IPS-18c (cell line): ENCODE data around the gene SPOP.

ENCODE experiments used
- H3K4me3 ChIP-seq: 2 replicates; pipeline ENCODE4 v1.7.0; 2013; ENCODE audit warnings: low read depth, mild to moderate bottlenecking, low read length, moderate library complexity; ENCODE audit not compliant: insufficient read depth
- H3K9me3 ChIP-seq: one replicate; pipeline ENCODE4 v1.6.1; 2013; ENCODE audit warnings: mild to moderate bottlenecking, low read length, moderate library complexity; ENCODE audit not compliant: control insufficient read depth, insufficient read depth

Gene SPOP

GRCh38 chr17:49700960-49701359, 23.1 kb upstream of the SPOP start:
- H3K4me3 ChIP-seq: no peak overlapping the region
- H3K9me3 ChIP-seq: no peaks in the 10 kb centered on the region

DNA sequence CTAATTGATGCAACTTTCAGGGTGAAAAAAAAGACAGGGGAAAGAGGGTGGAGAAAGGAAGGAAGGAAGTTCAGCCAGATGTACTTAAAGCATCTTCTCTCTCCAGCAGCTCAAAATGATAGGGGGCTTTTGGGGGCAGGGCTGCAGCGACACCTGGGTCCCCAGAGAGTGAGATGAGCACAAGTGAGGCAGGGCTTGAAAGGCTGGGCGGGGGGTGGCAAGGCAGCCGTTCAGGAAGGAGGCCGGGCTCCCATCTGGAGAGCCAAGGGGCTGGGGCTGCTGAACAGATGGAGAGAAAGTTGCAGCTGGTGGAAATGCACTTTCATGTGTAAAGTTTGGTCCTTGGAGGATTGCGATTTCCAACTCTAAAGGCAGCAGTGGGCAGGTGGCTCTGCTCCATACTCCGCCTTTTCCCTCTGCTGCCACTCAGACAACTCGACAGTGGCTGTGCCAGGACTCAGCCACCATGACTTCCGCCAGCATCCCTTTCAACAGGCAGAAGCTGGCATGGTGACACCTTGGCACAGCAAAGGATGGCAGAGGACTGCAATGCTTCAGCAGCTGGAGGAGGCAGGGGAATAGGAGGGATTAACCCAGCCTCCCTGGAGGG, 22.2 kb upstream of the SPOP start:
- Histone ChIP-seq H3K4me3 (no peak overlapping the region), H3K9me3 (no peaks in the 10 kb centered on the region)

GRCh38 chr17:49698005-49698404, 20.1 kb upstream of the SPOP start:
- no peak overlapping the region for H3K4me3 ChIP-seq
- no peaks in the 10 kb centered on the region for H3K9me3 ChIP-seq

DNA sequence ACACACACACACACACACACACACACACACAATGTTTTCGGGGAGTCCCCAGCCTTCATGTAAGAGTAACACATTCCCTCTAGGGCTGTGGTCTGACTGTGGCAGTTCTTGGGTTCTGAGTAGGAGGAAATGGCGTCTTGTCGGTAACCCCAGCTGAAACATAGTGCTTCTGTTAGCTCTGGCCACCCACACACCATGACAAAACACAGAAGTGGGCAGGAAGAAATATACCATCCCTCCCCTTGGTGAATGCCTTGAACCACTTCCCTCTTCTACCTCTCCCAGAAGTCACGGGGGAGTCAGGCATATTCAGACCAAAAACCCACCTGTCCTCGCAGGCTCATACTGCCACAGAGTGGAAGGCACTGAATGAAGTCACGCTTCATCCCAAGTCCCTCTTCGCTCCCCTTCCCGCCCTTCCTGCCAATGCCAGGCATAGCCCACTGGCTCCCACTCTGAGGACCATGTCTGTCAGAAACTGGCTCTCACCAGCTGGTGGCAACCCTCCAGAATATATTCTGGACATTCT, 18.4 kb upstream of the SPOP start:
- Histone ChIP-seq H3K9me3 (no peaks in the 10 kb centered on the region), H3K4me3 (no peak overlapping the region)

GRCh38 chr17:49695698-49696232, 17.9 kb upstream of the SPOP start:
- Histone ChIP-seq H3K4me3 (no peak overlapping the region), H3K9me3 (no peaks in the 10 kb centered on the region)

DNA sequence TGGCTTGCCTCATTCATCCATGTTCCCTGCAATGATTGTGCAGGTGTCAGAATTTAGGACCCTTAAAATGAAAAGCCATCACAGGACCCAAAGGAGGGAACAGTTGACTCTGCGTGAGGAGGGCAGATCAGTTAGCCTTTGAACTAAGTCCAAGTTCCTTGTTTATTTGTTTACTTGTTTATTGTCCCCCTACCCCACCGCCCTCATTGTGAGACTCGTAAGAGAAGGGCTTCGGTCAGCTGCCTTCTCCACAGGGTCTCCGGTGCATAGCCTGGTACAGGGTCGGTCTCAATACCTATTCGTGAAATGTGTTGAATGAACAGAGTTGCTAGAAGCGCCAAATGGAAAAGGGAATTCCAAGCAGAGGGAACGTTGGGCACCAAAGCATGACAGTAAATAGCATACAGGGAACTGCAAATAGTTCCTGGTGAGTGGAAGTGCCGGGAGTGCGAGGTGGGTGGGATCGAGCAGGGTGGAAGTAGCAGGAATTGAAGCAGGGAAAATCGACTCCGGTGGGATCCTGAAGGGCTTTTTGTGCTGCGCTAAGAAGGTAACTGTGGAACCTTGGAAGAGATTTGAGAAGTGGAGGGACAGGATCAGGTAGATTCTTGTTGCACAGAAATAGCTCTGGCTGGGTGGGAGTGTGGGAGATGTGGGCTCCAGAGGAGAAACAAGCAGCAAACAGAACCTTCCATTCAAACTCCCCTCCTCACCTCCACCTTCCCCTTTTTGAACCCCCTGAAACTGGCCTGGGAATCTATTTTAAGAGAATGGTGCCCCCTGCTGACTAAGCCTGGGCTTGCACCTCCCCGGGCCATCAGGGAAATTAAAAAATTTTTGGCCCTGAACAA, 17.2 kb upstream of the SPOP start:
- Histone ChIP-seq H3K9me3 (no peaks in the 10 kb centered on the region), H3K4me3 (no peak overlapping the region)

- H3K9me3 ChIP-seq: no peaks in the 10 kb centered on the region
- H3K4me3 ChIP-seq: no peak overlapping the region
Measured at GRCh38 chr17:49692751-49693150, 14.9 kb upstream of the SPOP start.

- H3K9me3 ChIP-seq: no peaks in the 10 kb centered on the region
- no peak overlapping the region for H3K4me3 ChIP-seq
Measured at GRCh38 chr17:49691677-49692191, 13.8 kb upstream of the SPOP start.

DNA sequence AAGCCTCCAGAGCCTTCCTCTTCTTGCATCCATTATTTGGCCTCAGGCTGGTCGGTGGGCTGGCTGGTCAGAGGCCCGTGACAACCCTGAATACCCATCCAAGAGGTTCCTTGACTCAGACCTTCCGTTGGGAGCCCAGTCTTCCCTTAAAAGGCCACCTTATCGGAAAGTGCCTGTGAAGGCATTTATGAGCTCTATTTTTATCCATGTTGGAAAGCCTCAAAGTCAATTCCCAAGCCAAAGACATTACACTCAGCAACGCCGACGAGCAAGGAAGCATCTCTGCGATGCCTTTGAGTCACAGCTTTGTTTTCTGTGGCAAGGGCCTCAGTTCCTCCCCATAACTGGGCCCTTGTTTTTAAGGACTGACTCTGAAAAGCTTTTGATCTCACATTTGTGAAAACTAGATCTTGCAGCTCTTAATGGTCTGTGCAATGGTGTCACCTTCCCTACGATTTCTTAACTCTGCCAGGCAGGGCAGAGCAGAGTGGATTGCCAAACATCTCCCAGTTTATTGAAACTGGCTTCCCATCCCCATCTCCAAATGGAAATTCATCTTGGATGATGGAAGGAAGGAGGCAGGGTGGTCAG, 13.3 kb upstream of the SPOP start:
- Histone ChIP-seq H3K4me3 (no peak overlapping the region), H3K9me3 (no peaks in the 10 kb centered on the region)

DNA sequence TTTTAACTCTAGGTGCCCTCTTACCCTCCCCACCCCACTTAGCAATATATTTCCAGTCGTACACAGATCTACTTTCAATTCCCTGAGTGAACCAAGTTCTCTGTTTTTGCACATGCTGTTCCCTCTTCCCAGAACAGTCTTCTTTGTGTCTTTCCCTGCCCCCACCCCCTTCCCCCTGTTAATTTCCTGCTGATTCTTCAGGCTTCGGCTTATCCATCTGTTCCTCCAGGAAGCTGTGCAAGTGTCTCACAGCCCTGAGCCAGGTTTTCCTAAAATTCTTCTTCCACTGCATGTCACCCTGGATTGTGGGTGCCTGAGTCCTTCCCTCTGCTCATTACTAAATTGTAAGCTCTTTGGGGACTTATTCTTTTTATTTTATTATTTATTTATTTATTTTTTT, 12.4 kb upstream of the SPOP start:
- H3K9me3 ChIP-seq: no peaks in the 10 kb centered on the region

DNA sequence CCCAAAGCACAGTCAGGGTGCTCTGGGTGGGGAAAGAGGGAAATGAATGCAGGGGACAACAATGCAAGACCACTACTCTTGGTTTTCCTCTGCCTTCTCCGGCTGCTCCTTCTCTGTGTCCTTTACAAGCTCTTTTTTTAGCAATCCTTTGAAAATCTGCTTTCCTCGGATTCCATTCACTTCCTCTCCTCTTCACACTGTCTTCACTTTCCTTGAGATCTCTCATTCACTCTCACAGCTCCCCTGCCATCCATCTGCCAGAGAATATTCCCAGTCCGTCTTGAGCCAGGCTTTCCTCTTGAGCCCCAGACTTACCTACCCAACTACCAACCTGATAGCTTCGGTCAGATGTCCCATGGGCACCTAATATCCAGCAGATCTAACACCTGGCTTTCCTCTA, 11.0 kb upstream of the SPOP start:
- Histone ChIP-seq H3K4me3 (no peak overlapping the region), H3K9me3 (no peaks in the 10 kb centered on the region)

More for the DNA sequence above, 12.4 kb upstream of the SPOP start:
- no peak overlapping the region for H3K4me3 ChIP-seq

GRCh38 chr17:49687878-49688491, 10.1 kb upstream of the SPOP start:
- H3K4me3 ChIP-seq: no peak overlapping the region
- no peaks in the 10 kb centered on the region for H3K9me3 ChIP-seq

GRCh38 chr17:49681106-49681979, 3.4 kb upstream of the SPOP start:
- Histone ChIP-seq H3K4me3 (no peak overlapping the region), H3K9me3 (no peaks in the 10 kb centered on the region)

GRCh38 chr17:49680314-49680713, 2.4 kb upstream of the SPOP start:
- Histone ChIP-seq H3K9me3 (no peaks in the 10 kb centered on the region), H3K4me3 (no peak overlapping the region)

GRCh38 chr17:49677134-49677932, 564 bp downstream of the SPOP start:
- Histone ChIP-seq H3K4me3 (peak overlapping the region; percentile 58), H3K9me3 (no peaks in the 10 kb centered on the region)
